ENCODE measurements around the gene GALNT14.

The GALNT14 gene

DNA sequence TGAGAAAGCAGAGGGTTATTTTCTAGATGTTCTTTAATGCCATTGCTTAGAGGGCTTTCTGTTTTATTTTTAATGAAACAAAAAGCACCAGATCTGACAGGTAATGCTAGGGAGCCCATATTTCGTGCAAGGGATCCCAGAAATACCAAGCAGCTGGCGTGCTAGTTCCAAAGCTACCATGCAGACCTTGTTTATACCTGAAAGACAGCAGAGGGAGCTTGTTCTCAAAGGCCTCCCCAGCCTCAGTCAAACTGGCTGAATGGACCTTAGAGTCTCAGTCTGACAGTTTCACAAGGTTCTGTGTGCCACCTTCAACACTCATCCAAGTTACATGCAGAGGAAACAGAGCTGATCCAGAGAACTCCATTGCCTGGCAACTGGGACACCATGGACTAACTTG lies 48.6 kb downstream of the GALNT14 start (continued):
- TF ChIP-seq, protein P1, sequence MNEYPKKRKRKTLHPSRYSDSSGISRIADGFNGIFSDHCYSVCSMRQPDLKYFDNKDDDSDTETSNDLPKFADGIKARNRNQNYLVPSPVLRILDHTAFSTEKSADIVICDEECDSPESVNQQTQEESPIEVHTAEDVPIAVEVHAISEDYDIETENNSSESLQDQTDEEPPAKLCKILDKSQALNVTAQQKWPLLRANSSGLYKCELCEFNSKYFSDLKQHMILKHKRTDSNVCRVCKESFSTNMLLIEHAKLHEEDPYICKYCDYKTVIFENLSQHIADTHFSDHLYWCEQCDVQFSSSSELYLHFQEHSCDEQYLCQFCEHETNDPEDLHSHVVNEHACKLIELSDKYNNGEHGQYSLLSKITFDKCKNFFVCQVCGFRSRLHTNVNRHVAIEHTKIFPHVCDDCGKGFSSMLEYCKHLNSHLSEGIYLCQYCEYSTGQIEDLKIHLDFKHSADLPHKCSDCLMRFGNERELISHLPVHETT (tag by site-specific recombination; IDR thresholded peaks at IDR 0.05) = no peak
- TF ChIP-seq ZFHX2 (tag by site-specific recombination; conservative IDR thresholded peaks at IDR 0.05) (no peak), ZNF175 (tag by site-specific recombination; IDR thresholded peaks at IDR 0.05) (no peak), KLF1 (tag by site-specific recombination; IDR thresholded peaks at IDR 0.05) (no peak), ZNF423 (tag by site-specific recombination; IDR thresholded peaks at IDR 0.05) (no peak), WT1 (tag by site-specific recombination; IDR thresholded peaks at IDR 0.05) (no peak), YY1 (tag by site-specific recombination; IDR thresholded peaks at IDR 0.05) (no peak), ZNF292 (tag by site-specific recombination; IDR thresholded peaks at IDR 0.05; ENCODE audit: borderline replicate concordance, low read depth) (no peak), ZNF37A (tag by site-specific recombination; IDR thresholded peaks at IDR 0.05) (no peak)

DNA sequence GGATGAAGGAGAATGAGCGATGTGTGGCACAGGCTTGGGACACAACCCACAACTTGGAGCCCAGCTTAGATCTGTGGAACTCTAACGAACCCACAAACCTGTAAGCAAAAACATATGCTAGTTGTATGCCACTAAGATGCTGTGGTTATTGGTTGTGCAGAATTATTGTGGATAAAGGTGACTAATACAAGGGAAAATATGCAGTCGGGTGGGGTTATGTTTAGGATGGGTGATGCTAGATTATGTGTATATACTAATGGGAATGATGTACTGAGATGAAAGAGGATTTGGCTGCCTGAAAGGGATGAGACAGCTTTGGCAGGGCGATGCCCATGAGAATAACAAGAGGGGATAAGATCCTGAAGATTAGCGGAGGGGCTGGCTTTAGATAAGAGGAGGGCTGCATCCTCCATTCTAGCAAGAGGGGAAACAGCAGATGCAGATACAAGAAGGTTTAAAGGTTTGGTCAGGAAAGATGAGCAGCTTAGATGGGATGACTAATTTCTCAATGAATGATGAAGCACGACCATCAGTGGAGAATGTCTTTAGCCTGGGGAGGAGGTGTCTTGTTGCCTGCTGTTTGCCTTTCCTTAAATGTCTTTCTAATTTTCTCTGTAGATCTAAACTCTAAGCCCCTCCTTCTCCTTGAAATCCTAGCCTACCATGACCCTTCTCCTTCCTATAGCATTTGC lies 49.6 kb downstream of the GALNT14 start:
- no peak for TF ChIP-seq ZNF626 (tag by site-specific recombination; IDR thresholded peaks at IDR 0.05)
- TF ChIP-seq SP3 (tag by site-specific recombination; IDR thresholded peaks at IDR 0.05) = no peak
- no peak for TF ChIP-seq ZBTB20 (tag by site-specific recombination; IDR thresholded peaks at IDR 0.05)
- TF ChIP-seq, protein P1 (tag by site-specific recombination; IDR thresholded peaks at IDR 0.05) = no peak
- TF ChIP-seq ZNF670 (tag by site-specific recombination; IDR thresholded peaks at IDR 0.05; ENCODE audit: low read depth) = no peak
- TF ChIP-seq, protein P2, sequence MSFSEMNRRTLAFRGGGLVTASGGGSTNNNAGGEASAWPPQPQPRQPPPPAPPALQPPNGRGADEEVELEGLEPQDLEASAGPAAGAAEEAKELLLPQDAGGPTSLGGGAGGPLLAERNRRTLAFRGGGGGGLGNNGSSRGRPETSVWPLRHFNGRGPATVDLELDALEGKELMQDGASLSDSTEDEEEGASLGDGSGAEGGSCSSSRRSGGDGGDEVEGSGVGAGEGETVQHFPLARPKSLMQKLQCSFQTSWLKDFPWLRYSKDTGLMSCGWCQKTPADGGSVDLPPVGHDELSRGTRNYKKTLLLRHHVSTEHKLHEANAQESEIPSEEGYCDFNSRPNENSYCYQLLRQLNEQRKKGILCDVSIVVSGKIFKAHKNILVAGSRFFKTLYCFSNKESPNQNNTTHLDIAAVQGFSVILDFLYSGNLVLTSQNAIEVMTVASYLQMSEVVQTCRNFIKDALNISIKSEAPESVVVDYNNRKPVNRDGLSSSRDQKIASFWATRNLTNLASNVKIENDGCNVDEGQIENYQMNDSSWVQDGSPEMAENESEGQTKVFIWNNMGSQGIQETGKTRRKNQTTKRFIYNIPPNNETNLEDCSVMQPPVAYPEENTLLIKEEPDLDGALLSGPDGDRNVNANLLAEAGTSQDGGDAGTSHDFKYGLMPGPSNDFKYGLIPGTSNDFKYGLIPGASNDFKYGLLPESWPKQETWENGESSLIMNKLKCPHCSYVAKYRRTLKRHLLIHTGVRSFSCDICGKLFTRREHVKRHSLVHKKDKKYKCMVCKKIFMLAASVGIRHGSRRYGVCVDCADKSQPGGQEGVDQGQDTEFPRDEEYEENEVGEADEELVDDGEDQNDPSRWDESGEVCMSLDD (tag by site-specific recombination; IDR thresholded peaks at IDR 0.05) = no peak
- TF ChIP-seq, protein P3, sequence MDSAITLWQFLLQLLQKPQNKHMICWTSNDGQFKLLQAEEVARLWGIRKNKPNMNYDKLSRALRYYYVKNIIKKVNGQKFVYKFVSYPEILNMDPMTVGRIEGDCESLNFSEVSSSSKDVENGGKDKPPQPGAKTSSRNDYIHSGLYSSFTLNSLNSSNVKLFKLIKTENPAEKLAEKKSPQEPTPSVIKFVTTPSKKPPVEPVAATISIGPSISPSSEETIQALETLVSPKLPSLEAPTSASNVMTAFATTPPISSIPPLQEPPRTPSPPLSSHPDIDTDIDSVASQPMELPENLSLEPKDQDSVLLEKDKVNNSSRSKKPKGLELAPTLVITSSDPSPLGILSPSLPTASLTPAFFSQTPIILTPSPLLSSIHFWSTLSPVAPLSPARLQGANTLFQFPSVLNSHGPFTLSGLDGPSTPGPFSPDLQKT (IDR thresholded peaks at IDR 0.05; ENCODE audit: borderline replicate concordance, low read depth, low read length) = no peak
- TF ChIP-seq ZNF19 (tag by site-specific recombination; IDR thresholded peaks at IDR 0.05; ENCODE audit: low read depth) = no peak
- TF ChIP-seq ZNF555 (tag by site-specific recombination; conservative IDR thresholded peaks at IDR 0.05) = no peak
- TF ChIP-seq ZNF785 (tag by site-specific recombination; IDR thresholded peaks at IDR 0.05) = no peak
- no peak for TF ChIP-seq ZNF132 (tag by site-specific recombination; IDR thresholded peaks at IDR 0.05; ENCODE audit: borderline replicate concordance)
- TF ChIP-seq, protein P4, sequence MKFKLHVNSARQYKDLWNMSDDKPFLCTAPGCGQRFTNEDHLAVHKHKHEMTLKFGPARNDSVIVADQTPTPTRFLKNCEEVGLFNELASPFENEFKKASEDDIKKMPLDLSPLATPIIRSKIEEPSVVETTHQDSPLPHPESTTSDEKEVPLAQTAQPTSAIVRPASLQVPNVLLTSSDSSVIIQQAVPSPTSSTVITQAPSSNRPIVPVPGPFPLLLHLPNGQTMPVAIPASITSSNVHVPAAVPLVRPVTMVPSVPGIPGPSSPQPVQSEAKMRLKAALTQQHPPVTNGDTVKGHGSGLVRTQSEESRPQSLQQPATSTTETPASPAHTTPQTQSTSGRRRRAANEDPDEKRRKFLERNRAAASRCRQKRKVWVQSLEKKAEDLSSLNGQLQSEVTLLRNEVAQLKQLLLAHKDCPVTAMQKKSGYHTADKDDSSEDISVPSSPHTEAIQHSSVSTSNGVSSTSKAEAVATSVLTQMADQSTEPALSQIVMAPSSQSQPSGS (tag by site-specific recombination; IDR thresholded peaks at IDR 0.05; ENCODE audit: low read depth) = no peak
- no peak for TF ChIP-seq ZBTB1 (tag by site-specific recombination; IDR thresholded peaks at IDR 0.05)
- TF ChIP-seq KLF8 (tag by site-specific recombination; IDR thresholded peaks at IDR 0.05) = no peak
- no peak for TF ChIP-seq ZNF184 (tag by site-specific recombination; IDR thresholded peaks at IDR 0.05)
- TF ChIP-seq ZNF701 (tag by site-specific recombination; IDR thresholded peaks at IDR 0.05) = no peak
- TF ChIP-seq, protein P5, sequence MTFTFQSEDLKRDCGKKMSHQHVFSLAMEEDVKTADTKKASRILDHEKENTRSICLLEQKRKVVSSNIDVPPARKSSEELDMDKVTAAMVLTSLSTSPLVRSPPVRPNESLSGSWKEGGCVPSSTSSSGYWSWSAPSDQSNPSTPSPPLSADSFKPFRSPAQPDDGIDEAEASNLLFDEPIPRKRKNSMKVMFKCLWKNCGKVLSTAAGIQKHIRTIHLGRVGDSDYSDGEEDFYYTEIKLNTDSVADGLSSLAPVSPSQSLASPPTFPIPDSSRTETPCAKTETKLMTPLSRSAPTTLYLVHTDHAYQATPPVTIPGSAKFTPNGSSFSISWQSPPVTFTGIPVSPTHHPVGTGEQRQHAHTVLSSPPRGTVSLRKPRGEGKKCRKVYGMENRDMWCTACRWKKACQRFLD (tag by site-specific recombination; IDR thresholded peaks at IDR 0.05) = no peak
- TF ChIP-seq ZNF155 (tag by site-specific recombination; IDR thresholded peaks at IDR 0.05) = no peak
- Histone ChIP-seq H3K27ac (ENCODE audit: extremely low read depth, low read depth, low read length) (no peak overlapping the region), H3K36me3 (ENCODE audit: control insufficient read depth in 2 of 2, insufficient read depth in 1 of 2, low read length in 2 of 2) (no peaks in the 10 kb centered on the region), H3K4me3 (ENCODE audit: low read depth, low read length) (no peak overlapping the region), H3K4me1 (ENCODE audit: control insufficient read depth, insufficient read depth, low read length) (no peaks in the 10 kb centered on the region), H3K9me3 (ENCODE audit: control insufficient read depth, insufficient read depth, low read depth, low read length) (no peaks in the 10 kb centered on the region)
- ChIA-PET POLR2A (no interaction called here), CTCF (interaction anchor here (1.0 kb wide), 1 partner anchor 377 kb away, joined by 3 read pairs; no protein-coding TSS in a partner anchor)
